SK-N-SH (cell line): ENCODE results near the gene FNDC1. TPM values are rescaled to one million over a fixed set of nuclear protein-coding genes. Genes with fewer than 3 reads are reported as not detected.

ENCODE experiments used
- CTCF ChIA-PET: fragments of 300-600, 350-600 bp; formaldehyde crosslinking; extraction: SDS; loops from one replicate; lab custom pipeline; 2021; lab: Yijun Ruan, JAX
- POLR2A ChIA-PET: fragments of 350-600 bp; sonication (Branson Sonifier 250); formaldehyde crosslinking; extraction: SDS; loops from one replicate; lab custom pipeline; 2020; ENCODE audit warnings: antibody characterized with exemption, inconsistent platforms; lab: Yijun Ruan, JAX
- DNase-seq: peaks from one replicate; pipeline ENCODE4 v3.0.0; 2012
- H2AFZ ChIP-seq: fragments of 200-600 bp; sonication (generic); 2 replicates; pipeline ENCODE4 v1.8.1; 2016; ENCODE audit warnings: antibody characterized with exemption, mild to moderate bottlenecking, low read depth
- H3F3A ChIP-seq: fragments of 200-600 bp; sonication (generic); replicated peaks from 2 replicates; pipeline ENCODE3; 2016; ENCODE audit warnings: antibody characterized with exemption, mild to moderate bottlenecking; ENCODE audit not compliant: insufficient read depth
- H3K27ac ChIP-seq, 2 experiments: fragments of 200-500 bp in 1 of 2; fragments of 200-600 bp in 1 of 2; sonication (Bioruptor generic) in 1 of 2; sonication (generic), shearing (Covaris generic) in 1 of 2; 2 replicates each; pipeline versions ENCODE4 v1.5.1 to v1.6.1; 2014 to 2016; ENCODE audit warnings: low read depth in 2 of 2, inconsistent platforms in 1 of 2, low read length in 1 of 2, mild to moderate bottlenecking in 1 of 2, mixed read lengths in 1 of 2
- H3K27me3 ChIP-seq: fragments of 200-600 bp; sonication (generic), shearing (Covaris generic); 2 replicates; pipeline ENCODE4 v1.6.1; 2016; ENCODE audit warnings: mixed run types; ENCODE audit not compliant: insufficient read depth
- H3K36me3 ChIP-seq, 2 experiments: fragments of 200-500 bp in 1 of 2; fragments of 200-600 bp in 1 of 2; sonication (Bioruptor generic) in 1 of 2; sonication (generic) in 1 of 2; replicated peaks in 1 of 2; 2 replicates each; pipeline versions ENCODE3 to v1.5.1; 2014 to 2016; ENCODE audit warnings: low read length in 1 of 2, mild to moderate bottlenecking in 1 of 2; ENCODE audit not compliant: insufficient read depth in 2 of 2, control insufficient read depth in 1 of 2
- H3K4me1 ChIP-seq, 2 experiments: fragments of 200-500 bp in 1 of 2; fragments of 200-600 bp in 1 of 2; sonication (Bioruptor generic) in 1 of 2; sonication (generic), shearing (Covaris generic) in 1 of 2; 2 replicates each; pipeline versions ENCODE4 v1.5.1 to v1.6.1; 2014 to 2016; ENCODE audit warnings: low read depth in 1 of 2, low read length in 1 of 2, mixed run types in 1 of 2; ENCODE audit not compliant: insufficient read depth in 2 of 2, control insufficient read depth in 1 of 2
- H3K4me2 ChIP-seq: fragments of 200-600 bp; sonication (generic), shearing (Covaris generic); 2 replicates; pipeline ENCODE4 v1.6.1; 2017; ENCODE audit warnings: mixed run types
- H3K4me3 ChIP-seq, 2 experiments: fragments of 200-500 bp in 1 of 2; fragments of 200-600 bp in 1 of 2; sonication (Bioruptor generic) in 1 of 2; sonication (generic), shearing (Covaris generic) in 1 of 2; 2 replicates each; pipeline versions ENCODE4 v1.5.1 to v1.8.1; 2014 to 2016; ENCODE audit warnings: low read depth in 2 of 2, inconsistent platforms in 1 of 2, low read length in 1 of 2, mild to moderate bottlenecking in 1 of 2, mixed read lengths in 1 of 2, moderate library complexity in 1 of 2
- H3K79me2 ChIP-seq: fragments of 200-600 bp; sonication (generic); 2 replicates; pipeline ENCODE4 v1.8.1; 2017; ENCODE audit warnings: mild to moderate bottlenecking; ENCODE audit not compliant: insufficient read depth
- H3K9ac ChIP-seq: fragments of 200-600 bp; sonication (generic); 2 replicates; pipeline ENCODE4 v1.6.1; 2017; ENCODE audit warnings: mixed run types
- H3K9me2 ChIP-seq: fragments of 200-600 bp; sonication (generic); 2 replicates; pipeline ENCODE4 v1.6.1; 2017; ENCODE audit warnings: mixed run types
- H3K9me3 ChIP-seq: fragments of 200-600 bp; sonication (generic); 2 replicates; pipeline ENCODE4 v1.6.1; 2017; ENCODE audit warnings: mixed run types, mild to moderate bottlenecking, moderate library complexity
- H4K20me1 ChIP-seq: fragments of 200-600 bp; sonication (generic); 2 replicates; pipeline ENCODE4 v1.6.1; 2017; ENCODE audit warnings: mild to moderate bottlenecking, mixed run types; ENCODE audit not compliant: insufficient read depth
- EZH2phosphoT487 ChIP-seq: fragments of 200-600 bp; sonication (generic); IDR thresholded peaks from 2 replicates; pipeline ENCODE4 v1.6.1; 2017; ENCODE audit warnings: low read depth, mixed run types, mild to moderate bottlenecking, antibody characterized with exemption, moderate library complexity, borderline replicate concordance
- GATA2 ChIP-seq: sonication (generic); formaldehyde crosslinking; IDR thresholded peaks from 2 replicates; pipeline ENCODE4 v1.5.0; 2020; ENCODE audit warnings: mild to moderate bottlenecking, missing genetic modification reagents
- MEF2A ChIP-seq: IDR thresholded peaks from 2 replicates; pipeline ENCODE4 v1.4.0; 2012; ENCODE audit warnings: low read depth, borderline replicate concordance
- MXI1 ChIP-seq: IDR thresholded peaks from 2 replicates; pipeline ENCODE4 v1.6.1; 2012; ENCODE audit warnings: mild to moderate bottlenecking, low read depth, low read length, improper control_type of control experiment
- NRF1 ChIP-seq: IDR thresholded peaks from 2 replicates; pipeline ENCODE4 v1.6.1; 2012; ENCODE audit warnings: low read depth, mild to moderate bottlenecking, low read length
- POLR2AphosphoS5 ChIP-seq: IDR thresholded peaks from 2 replicates; pipeline ENCODE4 v1.6.1; 2012; ENCODE audit warnings: low read depth, low read length
- RCOR1 ChIP-seq: fragments of 150-350 bp; IDR thresholded peaks from 2 replicates; pipeline ENCODE4 v1.6.1; 2017; ENCODE audit warnings: antibody characterized with exemption, low read length
- RXRA ChIP-seq: IDR thresholded peaks from 2 replicates; pipeline ENCODE4 v1.4.0; 2012; ENCODE audit warnings: low read depth, mild to moderate bottlenecking, borderline replicate concordance
- TCF12 ChIP-seq: IDR thresholded peaks from 2 replicates; pipeline ENCODE4 v1.4.0; 2012
- TEAD4 ChIP-seq: IDR thresholded peaks from 2 replicates; pipeline ENCODE4 v1.4.0; 2012; ENCODE audit warnings: mild to moderate bottlenecking, borderline replicate concordance; ENCODE audit not compliant: insufficient read depth
- YY1 ChIP-seq: IDR thresholded peaks from 2 replicates; pipeline ENCODE4 v1.4.0; 2012; ENCODE audit warnings: low read depth, mild to moderate bottlenecking
- WGBS: methylation state at CpG from one replicate; pipeline ENCODE4 v1.1.6; 2017; ENCODE audit warnings: low lambda C conversion rate; 5-methylcytosine and 5-hydroxymethylcytosine counted together
- polyA plus RNA-seq, 3 experiments: library from polyadenylated mRNA; depleted of rRNA; stranded (reverse); fragments of >200 nt; gene quantifications; 2 replicates each; pipeline ENCODE4 v1.2.3, GENCODE V29; 2012
- TF ChIP-seq, protein P1 (sequence below): fragments of 150-350 bp; IDR thresholded peaks from 2 replicates; pipeline ENCODE4 v1.6.1; 2016; ENCODE audit warnings: mild to moderate bottlenecking, low read depth, low read length
- TF ChIP-seq, protein P2 (sequence below): IDR thresholded peaks from 2 replicates; pipeline ENCODE4 v1.6.1; 2012; ENCODE audit warnings: mild to moderate bottlenecking, low read depth, low read length, moderate library complexity
- TF ChIP-seq, protein P3 (sequence below): IDR thresholded peaks from 2 replicates; pipeline ENCODE4 v1.4.0; 2012; ENCODE audit warnings: low read depth, borderline replicate concordance
- TF ChIP-seq, protein P4 (sequence below): IDR thresholded peaks from 2 replicates; pipeline ENCODE4 v1.4.0; 2012; ENCODE audit warnings: low read depth
- TF ChIP-seq, protein P5 (sequence below): IDR thresholded peaks from 2 replicates; pipeline ENCODE4; 2012

FNDC1 gene
- polyA plus RNA-seq, 1 of the 3 experiments (the other 2 are of a cell fraction), result not detected

DNA sequence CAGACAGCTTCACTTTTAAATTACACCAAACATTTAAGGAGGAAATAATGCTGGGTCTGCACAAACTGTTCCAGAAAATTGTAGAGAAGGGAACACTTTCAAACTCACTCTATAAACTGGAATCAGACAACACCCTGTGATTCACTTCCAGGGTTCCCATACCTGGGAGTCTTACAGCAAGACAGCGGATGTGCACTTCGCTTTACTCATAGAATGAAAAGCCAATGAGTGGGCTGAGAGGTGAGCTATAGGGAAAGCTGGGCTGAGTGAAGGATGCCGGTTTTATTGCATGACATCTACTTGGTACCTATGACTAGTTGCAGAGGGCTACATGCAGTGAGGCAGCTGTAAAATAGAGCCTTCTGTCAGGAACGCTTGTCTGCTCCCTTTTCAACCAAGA is 152.1 kb downstream of the FNDC1 start:
- POLR2A ChIA-PET, result no interaction called here
- CTCF ChIA-PET, result no interaction called here
- Histone ChIP-seq H3K9me3 (no peaks in the 10 kb centered on the region), H3K4me2 (no peak overlapping the region)
- TF ChIP-seq POLR2AphosphoS5, result no peak
- TF ChIP-seq EZH2phosphoT487, result no peak
- TF ChIP-seq, protein P1, sequence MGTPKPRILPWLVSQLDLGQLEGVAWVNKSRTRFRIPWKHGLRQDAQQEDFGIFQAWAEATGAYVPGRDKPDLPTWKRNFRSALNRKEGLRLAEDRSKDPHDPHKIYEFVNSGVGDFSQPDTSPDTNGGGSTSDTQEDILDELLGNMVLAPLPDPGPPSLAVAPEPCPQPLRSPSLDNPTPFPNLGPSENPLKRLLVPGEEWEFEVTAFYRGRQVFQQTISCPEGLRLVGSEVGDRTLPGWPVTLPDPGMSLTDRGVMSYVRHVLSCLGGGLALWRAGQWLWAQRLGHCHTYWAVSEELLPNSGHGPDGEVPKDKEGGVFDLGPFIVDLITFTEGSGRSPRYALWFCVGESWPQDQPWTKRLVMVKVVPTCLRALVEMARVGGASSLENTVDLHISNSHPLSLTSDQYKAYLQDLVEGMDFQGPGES, result no peak
- TF ChIP-seq, protein P2, sequence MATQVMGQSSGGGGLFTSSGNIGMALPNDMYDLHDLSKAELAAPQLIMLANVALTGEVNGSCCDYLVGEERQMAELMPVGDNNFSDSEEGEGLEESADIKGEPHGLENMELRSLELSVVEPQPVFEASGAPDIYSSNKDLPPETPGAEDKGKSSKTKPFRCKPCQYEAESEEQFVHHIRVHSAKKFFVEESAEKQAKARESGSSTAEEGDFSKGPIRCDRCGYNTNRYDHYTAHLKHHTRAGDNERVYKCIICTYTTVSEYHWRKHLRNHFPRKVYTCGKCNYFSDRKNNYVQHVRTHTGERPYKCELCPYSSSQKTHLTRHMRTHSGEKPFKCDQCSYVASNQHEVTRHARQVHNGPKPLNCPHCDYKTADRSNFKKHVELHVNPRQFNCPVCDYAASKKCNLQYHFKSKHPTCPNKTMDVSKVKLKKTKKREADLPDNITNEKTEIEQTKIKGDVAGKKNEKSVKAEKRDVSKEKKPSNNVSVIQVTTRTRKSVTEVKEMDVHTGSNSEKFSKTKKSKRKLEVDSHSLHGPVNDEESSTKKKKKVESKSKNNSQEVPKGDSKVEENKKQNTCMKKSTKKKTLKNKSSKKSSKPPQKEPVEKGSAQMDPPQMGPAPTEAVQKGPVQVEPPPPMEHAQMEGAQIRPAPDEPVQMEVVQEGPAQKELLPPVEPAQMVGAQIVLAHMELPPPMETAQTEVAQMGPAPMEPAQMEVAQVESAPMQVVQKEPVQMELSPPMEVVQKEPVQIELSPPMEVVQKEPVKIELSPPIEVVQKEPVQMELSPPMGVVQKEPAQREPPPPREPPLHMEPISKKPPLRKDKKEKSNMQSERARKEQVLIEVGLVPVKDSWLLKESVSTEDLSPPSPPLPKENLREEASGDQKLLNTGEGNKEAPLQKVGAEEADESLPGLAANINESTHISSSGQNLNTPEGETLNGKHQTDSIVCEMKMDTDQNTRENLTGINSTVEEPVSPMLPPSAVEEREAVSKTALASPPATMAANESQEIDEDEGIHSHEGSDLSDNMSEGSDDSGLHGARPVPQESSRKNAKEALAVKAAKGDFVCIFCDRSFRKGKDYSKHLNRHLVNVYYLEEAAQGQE, result no peak
- TF ChIP-seq RXRA, result no peak
- no peak for TF ChIP-seq TEAD4
- no peak for TF ChIP-seq MXI1
- TF ChIP-seq GATA2 (CRISPR knock-in tag), result no peak
- TF ChIP-seq TCF12, result no peak
- no peak for TF ChIP-seq YY1
- no peak for TF ChIP-seq RCOR1
- TF ChIP-seq, protein P3, sequence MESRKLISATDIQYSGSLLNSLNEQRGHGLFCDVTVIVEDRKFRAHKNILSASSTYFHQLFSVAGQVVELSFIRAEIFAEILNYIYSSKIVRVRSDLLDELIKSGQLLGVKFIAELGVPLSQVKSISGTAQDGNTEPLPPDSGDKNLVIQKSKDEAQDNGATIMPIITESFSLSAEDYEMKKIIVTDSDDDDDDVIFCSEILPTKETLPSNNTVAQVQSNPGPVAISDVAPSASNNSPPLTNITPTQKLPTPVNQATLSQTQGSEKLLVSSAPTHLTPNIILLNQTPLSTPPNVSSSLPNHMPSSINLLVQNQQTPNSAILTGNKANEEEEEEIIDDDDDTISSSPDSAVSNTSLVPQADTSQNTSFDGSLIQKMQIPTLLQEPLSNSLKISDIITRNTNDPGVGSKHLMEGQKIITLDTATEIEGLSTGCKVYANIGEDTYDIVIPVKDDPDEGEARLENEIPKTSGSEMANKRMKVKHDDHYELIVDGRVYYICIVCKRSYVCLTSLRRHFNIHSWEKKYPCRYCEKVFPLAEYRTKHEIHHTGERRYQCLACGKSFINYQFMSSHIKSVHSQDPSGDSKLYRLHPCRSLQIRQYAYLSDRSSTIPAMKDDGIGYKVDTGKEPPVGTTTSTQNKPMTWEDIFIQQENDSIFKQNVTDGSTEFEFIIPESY, result no peak
- TF ChIP-seq NRF1, result no peak
- no peak for TF ChIP-seq MEF2A
- TF ChIP-seq, protein P4, sequence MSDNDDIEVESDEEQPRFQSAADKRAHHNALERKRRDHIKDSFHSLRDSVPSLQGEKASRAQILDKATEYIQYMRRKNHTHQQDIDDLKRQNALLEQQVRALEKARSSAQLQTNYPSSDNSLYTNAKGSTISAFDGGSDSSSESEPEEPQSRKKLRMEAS, result no peak
- TF ChIP-seq, protein P5, sequence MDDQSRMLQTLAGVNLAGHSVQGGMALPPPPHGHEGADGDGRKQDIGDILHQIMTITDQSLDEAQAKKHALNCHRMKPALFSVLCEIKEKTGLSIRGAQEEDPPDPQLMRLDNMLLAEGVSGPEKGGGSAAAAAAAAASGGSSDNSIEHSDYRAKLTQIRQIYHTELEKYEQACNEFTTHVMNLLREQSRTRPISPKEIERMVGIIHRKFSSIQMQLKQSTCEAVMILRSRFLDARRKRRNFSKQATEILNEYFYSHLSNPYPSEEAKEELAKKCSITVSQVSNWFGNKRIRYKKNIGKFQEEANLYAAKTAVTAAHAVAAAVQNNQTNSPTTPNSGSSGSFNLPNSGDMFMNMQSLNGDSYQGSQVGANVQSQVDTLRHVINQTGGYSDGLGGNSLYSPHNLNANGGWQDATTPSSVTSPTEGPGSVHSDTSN, result no peak
- TF ChIP-seq, all 33 proteins: peak for 0
- DNase-seq, result no peak
- no peaks in the 10 kb centered on the region for H3K36me3 ChIP-seq
- H3K4me1 ChIP-seq, result no peaks in the 10 kb centered on the region
- WGBS, result 27% methylated on average over 3 of the region's 4 CpGs
- H2AFZ ChIP-seq, result no peak overlapping the region
- no peaks in the 10 kb centered on the region for H4K20me1 ChIP-seq
- no peaks in the 10 kb centered on the region for H3F3A ChIP-seq
- H3K4me3 ChIP-seq, result no peak overlapping the region
- no peak overlapping the region for H3K27ac ChIP-seq
- H3K9me2 ChIP-seq, result no peaks in the 10 kb centered on the region
- no peaks in the 10 kb centered on the region for H3K27me3 ChIP-seq
- H3K9ac ChIP-seq, result no peak overlapping the region
- no peaks in the 10 kb centered on the region for H3K79me2 ChIP-seq

Other genes with a start within 250 kb of the FNDC1 start
- gene RSPH3, start 169.2 kb upstream of the FNDC1 start, polyA plus RNA-seq (2012; rRNA removed), result 2.1 and 2.6 TPM in 2 replicates
- not detected in 2 replicates for gene TAGAP, start 124.4 kb upstream of the FNDC1 start, polyA plus RNA-seq (2012; rRNA removed)